HepG2 (cell line): ENCODE results near the gene BLOC1S4.

ENCODE experiments used
- ATF6 ChIP-seq: sonication (generic); formaldehyde crosslinking; conservative IDR thresholded peaks from 2 replicates; pipeline ENCODE4 v1.4.0; 2020; ENCODE audit warnings: missing genetic modification reagents
- CHD4 ChIP-seq: fragments of 200-600 bp; sonication (generic); IDR thresholded peaks from 2 replicates; pipeline ENCODE4 v1.7.0; 2017; ENCODE audit warnings: mild to moderate bottlenecking, low read length, borderline replicate concordance
- E2F2 ChIP-seq: sonication (generic); formaldehyde crosslinking; IDR thresholded peaks from 2 replicates; pipeline ENCODE4 v1.4.0; 2020; ENCODE audit warnings: missing genetic modification reagents, borderline replicate concordance
- GABPA ChIP-seq, 2 experiments: IDR thresholded peaks; 2 replicates each; pipeline ENCODE4 v1.6.1; 2011 to 2016; ENCODE audit warnings: low read depth in 2 of 2, low read length in 1 of 2, missing biosample characterization in 1 of 2, missing genetic modification characterization in 1 of 2
- MTA3 ChIP-seq: sonication (generic); formaldehyde crosslinking; IDR thresholded peaks from 2 replicates; pipeline ENCODE4 v1.4.0; 2020; ENCODE audit warnings: missing genetic modification reagents
- POLR2A ChIP-seq, 2 experiments: IDR thresholded peaks; 2 replicates each; pipeline ENCODE4 v1.6.1; 2011; ENCODE audit warnings: low read depth in 2 of 2, low read length in 2 of 2, mild to moderate bottlenecking in 1 of 2, moderate library complexity in 1 of 2; ENCODE audit not compliant: insufficient read depth in 1 of 2
- POLR2AphosphoS5 ChIP-seq: IDR thresholded peaks from 2 replicates; pipeline ENCODE4 v1.6.1; 2012; ENCODE audit warnings: low read depth, low read length
- SIN3A ChIP-seq: IDR thresholded peaks from 2 replicates; pipeline ENCODE4 v1.6.1; 2011; ENCODE audit warnings: low read depth, mild to moderate bottlenecking, control low read depth, low read length, borderline replicate concordance
- TAF1 ChIP-seq: sonication (generic); formaldehyde crosslinking; IDR thresholded peaks from 2 replicates; pipeline ENCODE4 v1.4.0; 2020; ENCODE audit warnings: missing genetic modification reagents
- TBL1XR1 ChIP-seq: fragments of 150-350 bp; IDR thresholded peaks from 2 replicates; pipeline ENCODE4 v1.6.1; 2014; ENCODE audit warnings: borderline replicate concordance, low read length; ENCODE audit not compliant: partially characterized antibody
- TF ChIP-seq, protein P1 (sequence below): sonication (generic); formaldehyde crosslinking; IDR thresholded peaks from 2 replicates; pipeline ENCODE4 v1.5.0; 2020; ENCODE audit warnings: mild to moderate bottlenecking, missing genetic modification reagents, moderate library complexity

GRCh38 chr4:6734165-6734786, 18.3 kb downstream of the BLOC1S4 start:
- TF ChIP-seq E2F2 (CRISPR knock-in tag): no peak
- TF ChIP-seq POLR2A (IDR thresholded peaks at IDR 0.05; ENCODE audit: insufficient read depth in 1 of 2, low read depth in 2 of 2, low read length in 2 of 2): no peak
- no peak for TF ChIP-seq GABPA (IDR thresholded peaks at IDR 0.05; ENCODE audit: low read depth, low read length)
- no peak for TF ChIP-seq GABPA (CRISPR knock-in tag; IDR thresholded peaks at IDR 0.05; ENCODE audit: low read depth)
- no peak for TF ChIP-seq TAF1 (CRISPR knock-in tag)
- no peak for TF ChIP-seq POLR2AphosphoS5
- TF ChIP-seq MTA3 (CRISPR knock-in tag): no peak
- TF ChIP-seq SIN3A: no peak
- TF ChIP-seq, protein P1, sequence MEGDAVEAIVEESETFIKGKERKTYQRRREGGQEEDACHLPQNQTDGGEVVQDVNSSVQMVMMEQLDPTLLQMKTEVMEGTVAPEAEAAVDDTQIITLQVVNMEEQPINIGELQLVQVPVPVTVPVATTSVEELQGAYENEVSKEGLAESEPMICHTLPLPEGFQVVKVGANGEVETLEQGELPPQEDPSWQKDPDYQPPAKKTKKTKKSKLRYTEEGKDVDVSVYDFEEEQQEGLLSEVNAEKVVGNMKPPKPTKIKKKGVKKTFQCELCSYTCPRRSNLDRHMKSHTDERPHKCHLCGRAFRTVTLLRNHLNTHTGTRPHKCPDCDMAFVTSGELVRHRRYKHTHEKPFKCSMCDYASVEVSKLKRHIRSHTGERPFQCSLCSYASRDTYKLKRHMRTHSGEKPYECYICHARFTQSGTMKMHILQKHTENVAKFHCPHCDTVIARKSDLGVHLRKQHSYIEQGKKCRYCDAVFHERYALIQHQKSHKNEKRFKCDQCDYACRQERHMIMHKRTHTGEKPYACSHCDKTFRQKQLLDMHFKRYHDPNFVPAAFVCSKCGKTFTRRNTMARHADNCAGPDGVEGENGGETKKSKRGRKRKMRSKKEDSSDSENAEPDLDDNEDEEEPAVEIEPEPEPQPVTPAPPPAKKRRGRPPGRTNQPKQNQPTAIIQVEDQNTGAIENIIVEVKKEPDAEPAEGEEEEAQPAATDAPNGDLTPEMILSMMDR (CRISPR knock-in tag): no peak
- TF ChIP-seq CHD4: no peak
- no peak for TF ChIP-seq ATF6 (CRISPR knock-in tag)
- TF ChIP-seq TBL1XR1: no peak
